GM12874 (cell line): ENCODE results near the gene ANKRD12.

ENCODE experiments used
- CTCF ChIP-seq: IDR thresholded peaks from 2 replicates; pipeline ENCODE4 v1.5.1; 2011; ENCODE audit warnings: low read depth, mild to moderate bottlenecking, control low read depth, low read length, moderate library complexity; ENCODE audit not compliant: insufficient read depth

Gene ANKRD12

GRCh38 chr18:9130195-9130594 is 6.4 kb upstream of the ANKRD12 start:
- no peak for TF ChIP-seq CTCF

- no peak for TF ChIP-seq CTCF
Measured at GRCh38 chr18:9130806-9131205, 5.8 kb upstream of the ANKRD12 start.

- TF ChIP-seq CTCF = no peak
Measured at GRCh38 chr18:9132628-9133027, 4.0 kb upstream of the ANKRD12 start.

- TF ChIP-seq CTCF = no peak
Measured at GRCh38 chr18:9133225-9133624, 3.4 kb upstream of the ANKRD12 start.

GRCh38 chr18:9135081-9135911 is 1.3 kb upstream of the ANKRD12 start:
- TF ChIP-seq CTCF = no peak

GRCh38 chr18:9135912-9136314 is 668 bp upstream of the ANKRD12 start:
- no peak for TF ChIP-seq CTCF

- TF ChIP-seq CTCF = no peak
Measured at GRCh38 chr18:9137168-9138066, 836 bp downstream of the ANKRD12 start.
